Inferior parietal cortex (tissue), 1 donor: Measurements from ENCODE around the gene SPATA6L.
A peak's percentile ranks its signal among the peaks of the same experiment; 100 is the strongest.
"Not testable (repeated sequence)": the region's sequence is repeated elsewhere in the genome, so short reads cannot be mapped to it uniquely, and the experiment has no call there.

Source experiments
- DNase-seq: peaks from one replicate; pipeline ENCODE4 v3.0.0-alpha.2; 2016; ENCODE audit errors: extremely low spot score

The SPATA6L gene

DNA sequence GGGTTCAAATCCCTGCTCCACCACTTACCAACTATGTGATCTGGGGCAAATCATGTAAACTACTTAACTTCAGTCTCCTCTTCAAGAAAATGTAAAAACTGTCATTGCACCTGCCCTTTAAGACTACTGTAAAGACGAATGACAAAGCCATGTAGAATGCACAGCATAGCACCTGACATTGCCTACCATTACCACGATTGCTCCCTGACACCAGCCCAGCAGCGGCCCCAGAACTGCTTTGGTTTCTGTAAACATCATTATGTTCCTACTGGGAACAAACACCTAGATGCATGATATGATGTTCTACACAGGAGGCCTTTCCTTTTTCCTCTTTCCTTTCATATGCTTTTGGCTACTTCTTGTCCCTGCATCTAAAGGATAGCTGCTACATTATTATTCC, 27.3 kb downstream of the SPATA6L start:
- DNase-seq, result no peak

DNA sequence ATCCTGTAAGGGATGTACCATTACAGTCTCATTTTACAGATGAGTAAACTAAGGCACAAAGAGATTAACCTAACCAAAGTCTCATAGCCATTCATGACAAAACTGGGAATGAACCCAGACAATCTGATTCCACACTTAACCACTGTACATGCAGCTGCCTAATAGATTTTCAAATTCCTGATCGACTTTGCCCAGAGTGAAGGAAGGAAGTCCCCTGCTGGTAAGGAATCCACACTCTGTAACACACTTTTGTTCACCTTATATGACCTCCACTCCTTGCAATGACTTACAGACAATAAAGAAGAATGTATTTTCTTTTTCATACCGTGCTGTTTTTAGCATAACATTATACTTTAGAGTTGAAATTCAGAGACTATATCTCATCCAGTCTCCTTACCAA, 35.4 kb downstream of the SPATA6L start:
- DNase-seq, result no peak

DNA sequence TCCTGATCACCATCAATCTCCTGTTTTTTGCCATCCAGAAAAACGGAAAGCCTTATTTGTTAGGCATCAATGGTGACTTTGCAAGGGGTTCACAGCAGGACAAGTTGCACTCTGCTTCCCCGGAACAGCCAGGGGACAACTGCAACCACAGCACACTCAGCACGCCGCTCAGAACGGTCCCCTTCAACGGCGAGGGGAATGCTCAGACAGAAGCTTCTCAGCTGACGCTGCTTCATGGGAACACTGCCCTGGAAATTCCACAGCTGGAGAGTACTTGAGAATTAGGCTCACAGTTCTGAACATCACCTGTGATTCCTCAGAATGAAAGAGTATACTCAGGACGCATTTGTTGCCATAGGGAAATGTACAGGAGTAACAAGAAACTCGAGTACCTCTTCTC, 44.3 kb downstream of the SPATA6L start:
- no peak for DNase-seq

DNA sequence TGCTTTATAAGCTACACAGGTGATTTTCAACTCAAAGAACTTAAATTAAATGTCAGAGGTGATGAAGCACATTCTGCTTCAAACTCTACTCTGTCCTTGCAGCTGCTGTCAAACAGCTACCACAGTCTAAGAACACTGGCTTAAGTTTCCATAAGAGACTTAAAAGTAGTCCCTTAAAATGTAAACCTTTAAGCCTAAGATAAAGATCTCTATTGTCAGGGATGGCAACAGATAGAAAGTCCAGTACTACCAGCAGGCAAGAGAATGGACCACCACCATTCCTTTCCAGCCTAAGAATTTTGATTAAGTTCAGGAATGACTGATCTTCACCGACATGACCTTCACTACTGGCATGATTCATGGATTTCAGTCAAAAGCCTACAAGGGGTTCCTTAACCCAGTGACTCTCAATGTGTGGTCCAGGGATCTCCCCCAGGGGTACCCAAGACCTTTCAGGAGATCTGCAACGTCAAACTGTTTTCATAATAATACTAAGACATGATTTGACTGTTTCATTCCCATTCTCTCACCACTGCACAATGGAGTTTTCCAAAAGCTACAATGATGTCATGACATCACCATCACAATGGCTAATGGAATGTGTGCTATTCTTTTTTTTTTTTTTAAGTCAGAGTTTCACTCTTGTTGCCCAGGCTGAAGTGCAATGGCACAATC, 45.3 kb downstream of the SPATA6L start:
- DNase-seq, result no peak

DNA sequence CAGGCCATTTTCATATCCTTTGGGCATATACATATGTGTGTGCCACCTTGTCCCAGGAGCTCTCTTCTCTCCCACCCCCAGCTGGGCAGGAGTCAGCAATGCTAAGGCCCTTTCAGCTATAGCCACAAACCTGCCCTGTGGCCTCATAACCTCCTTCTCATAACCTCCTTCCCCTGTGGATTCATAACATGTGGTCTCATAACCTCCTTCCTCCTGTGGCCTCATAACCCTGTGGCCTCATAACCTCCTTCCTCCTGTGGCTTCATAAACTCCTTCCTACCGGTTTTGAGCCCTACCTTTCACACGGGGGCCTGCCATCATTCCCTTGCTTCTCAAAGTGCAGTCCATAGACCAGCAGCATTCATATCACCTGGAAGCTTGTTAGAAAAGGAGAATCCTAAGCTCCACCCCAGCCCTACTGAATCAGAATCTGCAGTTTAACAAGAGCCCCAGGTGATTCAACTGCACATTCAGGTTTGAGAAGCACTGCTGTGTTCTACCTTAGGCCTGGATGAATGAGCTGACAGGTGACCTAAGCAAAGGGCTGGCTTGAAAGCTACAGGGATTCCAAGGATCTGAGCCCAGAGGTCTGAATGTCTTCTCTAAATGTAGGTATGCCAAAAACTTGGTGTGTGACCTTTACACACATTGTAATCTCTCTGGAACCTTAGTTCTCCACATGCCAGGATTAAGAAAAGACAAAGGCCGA, 46.1 kb downstream of the SPATA6L start:
- no peak for DNase-seq

DNA sequence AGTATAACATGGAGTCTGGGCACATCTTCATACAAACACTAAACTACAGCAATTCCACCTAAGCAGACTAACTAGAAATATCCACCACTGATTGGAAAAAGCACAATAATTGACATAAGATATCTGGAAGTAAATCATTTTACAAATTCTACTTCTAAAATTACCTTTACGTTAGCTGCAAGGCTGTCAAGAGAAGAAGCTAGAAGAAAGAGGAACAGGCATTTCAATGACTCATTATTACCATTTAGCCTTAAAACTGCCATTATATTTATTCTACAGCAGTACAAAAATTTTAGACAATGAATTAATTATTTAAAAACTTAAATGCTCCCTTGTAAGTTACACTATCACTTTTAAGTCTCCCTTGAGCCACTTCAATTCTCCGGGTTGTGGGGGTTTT, 47.6 kb downstream of the SPATA6L start:
- no peak for DNase-seq

DNA sequence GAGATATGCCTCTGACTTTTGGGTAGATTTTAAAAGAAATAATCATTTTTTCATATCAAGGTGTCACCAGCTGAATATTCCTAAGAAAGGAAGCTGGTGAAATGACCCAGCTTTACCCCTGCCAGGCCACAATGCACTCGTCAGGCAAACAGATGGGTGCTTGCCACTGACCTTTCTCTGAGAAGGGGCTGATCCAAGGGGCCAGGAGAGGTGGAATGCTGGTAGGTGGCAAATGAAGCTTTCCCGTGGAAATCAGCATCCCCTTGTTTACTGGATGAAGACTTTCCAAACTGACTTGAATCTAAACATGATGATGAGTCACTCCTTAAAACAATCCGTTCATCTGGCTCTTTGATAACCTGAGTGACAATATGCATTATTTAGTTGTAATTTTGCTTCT, 48.5 kb downstream of the SPATA6L start:
- no peak for DNase-seq

DNA sequence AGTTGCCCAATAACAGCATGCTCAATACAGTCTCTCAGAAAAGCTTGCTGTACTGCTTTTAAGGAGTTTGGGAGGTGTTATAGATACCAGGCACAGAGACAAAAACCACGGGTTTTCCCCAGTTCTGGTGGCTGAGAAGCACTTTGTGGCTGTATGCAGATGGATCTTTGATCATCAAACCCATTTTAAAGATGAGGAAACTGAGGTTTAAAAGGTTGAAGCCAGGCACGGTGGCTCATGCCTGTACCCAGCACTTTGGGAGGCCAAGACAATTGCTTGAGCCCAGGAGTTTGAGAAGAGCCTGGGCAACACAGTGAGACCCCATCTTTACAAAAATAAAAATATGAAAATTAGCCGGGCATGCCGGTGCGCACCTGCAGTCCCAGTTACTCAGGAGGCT, 50.5 kb downstream of the SPATA6L start:
- DNase-seq, result no peak

DNA sequence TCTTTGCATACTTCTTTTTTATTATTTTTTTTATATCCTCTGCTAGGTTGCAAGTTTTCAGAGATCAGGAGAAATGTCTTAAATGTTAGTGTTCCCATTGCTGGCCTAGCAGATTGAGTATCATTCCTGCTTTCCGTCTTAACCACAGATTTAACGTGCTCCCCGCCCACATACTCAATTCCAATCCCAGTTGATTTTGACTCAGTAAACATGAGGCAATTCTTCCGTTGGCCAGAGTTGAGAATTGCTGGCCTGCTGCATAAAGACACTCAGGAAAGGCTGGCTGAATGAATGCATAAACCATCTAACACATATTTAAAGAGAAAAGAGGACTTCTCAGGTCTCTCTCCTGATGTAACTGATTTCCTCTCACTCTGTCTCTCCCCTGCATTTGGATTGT, 51.0 kb downstream of the SPATA6L start:
- no peak for DNase-seq

DNA sequence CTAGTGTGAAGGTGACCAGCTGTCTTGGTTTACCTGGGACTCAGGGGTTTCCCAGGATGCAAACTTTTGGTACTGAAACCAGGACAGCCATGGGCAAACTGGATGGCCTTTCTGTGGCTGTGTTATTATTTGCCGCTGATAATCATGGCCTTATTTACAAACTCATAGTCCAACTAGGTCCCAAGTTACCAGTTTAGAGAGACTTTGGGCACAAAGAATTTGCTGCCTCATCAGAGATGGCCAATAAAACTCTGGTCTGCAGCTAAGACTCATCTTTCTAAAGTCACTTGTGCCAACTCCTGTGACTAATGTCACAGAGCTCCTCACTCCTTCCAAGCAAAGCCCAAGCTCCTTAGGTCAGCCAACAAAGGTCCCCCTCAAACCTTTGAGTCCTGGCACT, 51.7 kb downstream of the SPATA6L start:
- DNase-seq, result no peak

DNA sequence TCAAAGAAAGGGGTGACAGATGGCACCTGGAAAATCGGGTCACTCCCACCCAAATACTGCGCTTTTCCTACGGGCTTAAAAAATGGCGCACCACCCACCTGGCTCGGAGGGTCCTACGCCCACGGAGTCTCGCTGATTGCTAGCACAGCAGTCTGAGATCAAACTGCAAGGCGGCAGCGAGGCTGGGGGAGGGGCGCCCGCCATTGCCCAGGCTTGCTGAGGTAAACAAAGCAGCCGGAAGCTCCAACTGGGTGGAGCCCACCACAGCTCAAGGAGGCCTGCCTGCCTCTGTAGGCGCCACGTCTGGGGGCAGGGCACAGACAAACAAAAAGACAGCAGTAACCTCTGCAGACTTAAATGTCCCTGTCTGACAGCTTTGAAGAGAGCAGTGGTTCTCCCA, 60.2 kb downstream of the SPATA6L start:
- not testable (repeated sequence) for DNase-seq

DNA sequence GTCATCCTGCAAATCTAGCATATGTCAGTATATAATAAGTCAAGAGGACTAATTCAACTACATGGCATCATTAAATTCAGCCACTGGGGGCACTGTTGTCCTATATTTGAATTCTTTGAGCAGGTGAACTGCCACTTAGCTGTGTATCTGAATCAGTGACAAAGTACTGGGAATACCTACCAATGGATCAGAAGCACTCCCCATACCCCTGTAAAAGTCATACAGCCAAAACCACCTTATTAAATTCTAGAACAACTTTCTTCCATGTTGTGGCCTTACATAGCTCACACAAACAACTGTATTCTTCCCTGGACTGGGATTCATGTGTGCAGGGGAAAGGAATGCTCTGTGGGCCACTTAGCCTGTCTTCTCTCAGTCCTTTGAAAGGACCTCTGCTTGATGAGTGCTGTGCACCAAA, 61.6 kb downstream of the SPATA6L start:
- peak; percentile 86 for DNase-seq

DNA sequence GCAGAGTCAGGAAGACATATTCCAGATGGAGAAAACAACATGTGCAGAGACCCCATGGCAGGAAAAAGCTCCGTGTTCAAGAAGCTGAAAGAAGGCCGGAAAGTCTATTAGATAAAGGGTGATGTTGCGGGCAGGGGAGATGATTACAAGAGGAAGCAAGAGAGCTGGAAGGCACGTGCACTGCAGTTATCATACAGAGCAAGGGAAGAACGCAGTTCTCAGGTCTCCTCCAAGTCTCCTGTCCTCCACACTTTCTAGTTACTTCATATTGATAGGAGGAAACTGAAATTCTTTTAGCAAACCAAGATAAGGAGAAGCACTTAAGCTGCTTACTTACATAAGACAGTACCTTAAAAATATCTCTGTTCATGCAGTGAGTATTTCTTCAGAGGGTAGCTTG, 62.5 kb downstream of the SPATA6L start:
- DNase-seq, result no peak

DNA sequence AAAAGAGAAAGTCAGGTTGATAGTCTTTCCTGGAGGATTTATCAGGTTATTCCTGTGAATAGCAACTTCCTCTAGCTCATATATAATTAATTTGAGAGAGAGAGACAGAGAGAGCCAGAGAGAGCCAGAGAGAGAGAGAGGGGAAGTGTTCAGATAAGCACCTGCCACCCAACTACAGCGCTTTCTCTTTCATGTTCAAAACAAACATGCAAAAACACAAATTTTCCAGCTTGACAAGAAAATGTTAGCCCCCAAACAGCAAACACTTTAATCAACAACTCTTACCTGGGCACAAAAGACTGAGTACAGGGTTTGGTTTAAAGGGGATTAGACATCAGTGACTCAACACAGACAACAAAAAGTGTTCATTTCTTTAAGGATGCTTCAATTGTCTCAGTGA, 65.9 kb downstream of the SPATA6L start:
- DNase-seq, result no peak

DNA sequence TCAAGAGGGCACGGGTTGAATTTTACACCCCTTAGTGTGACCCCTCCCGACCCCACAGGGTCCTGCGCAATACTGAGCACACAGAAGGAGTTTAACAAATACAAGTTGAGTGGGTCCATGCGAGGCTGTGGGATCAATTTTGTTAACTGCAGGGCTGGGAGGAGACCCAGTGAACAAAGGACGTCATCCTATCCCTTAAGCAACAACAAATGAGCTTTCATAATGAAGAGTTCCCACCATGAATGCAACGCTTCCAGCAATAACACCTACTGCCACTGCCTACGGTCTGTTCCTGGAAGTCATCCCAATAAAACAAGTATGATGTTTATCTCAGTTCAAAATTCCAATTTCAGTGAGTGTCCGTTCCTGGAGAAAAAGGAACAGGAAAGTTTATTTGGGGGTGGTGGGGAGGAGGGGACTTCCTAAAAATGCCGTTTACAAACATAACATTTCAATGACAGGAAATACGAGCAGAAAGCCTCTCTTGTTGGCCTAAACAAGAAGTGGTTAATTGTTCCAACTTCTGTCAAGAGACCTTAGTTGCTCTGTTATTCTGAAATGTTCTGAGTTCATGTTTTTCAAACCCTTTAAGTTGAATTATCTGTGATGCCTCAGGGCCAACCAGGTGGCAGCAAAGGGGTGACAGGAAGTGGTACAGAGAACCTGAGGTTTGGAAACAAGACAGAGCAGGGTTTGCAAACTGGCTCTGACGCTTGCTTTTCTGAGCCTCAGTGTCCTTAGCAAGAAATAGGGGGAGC, 69.9 kb downstream of the SPATA6L start:
- DNase-seq, result no peak

DNA sequence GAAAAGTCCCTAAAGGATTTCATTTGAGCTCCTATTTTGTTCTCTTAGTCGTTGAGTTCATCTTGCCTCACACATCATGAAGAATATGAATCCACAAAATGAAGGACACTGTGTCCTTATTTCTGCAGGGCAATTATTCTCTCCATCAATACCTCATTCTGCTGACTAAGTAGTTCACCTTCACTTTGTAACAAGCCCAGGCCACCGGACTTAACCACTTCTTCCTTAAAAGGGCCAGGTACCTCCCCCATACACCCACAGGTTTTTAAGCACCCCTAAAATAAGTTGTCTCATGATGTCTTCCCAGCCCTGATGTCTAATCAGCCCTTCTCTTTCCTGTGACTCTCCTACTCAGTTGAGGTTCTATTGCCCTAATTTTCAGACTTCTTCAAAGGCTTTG, 71.3 kb downstream of the SPATA6L start:
- DNase-seq, result no peak

DNA sequence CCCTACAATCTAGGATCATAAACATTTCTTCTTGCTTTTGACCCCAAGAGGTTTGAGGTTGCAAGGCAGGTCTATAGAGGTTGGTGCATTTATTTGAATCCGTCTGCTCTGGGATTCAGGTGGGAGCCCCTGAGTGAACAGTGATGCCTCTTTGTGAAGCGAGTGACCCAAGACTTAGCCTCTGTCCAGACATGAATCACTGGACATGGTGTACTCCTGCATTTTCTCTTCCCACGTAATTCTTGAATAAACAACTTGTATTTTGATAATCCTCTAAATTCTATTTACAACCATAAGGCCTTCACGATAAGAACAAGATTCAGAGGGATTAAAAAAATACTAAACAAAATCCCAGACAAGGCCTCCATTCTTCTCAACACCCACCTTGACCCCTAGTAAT, 71.7 kb downstream of the SPATA6L start:
- DNase-seq, result no peak

DNA sequence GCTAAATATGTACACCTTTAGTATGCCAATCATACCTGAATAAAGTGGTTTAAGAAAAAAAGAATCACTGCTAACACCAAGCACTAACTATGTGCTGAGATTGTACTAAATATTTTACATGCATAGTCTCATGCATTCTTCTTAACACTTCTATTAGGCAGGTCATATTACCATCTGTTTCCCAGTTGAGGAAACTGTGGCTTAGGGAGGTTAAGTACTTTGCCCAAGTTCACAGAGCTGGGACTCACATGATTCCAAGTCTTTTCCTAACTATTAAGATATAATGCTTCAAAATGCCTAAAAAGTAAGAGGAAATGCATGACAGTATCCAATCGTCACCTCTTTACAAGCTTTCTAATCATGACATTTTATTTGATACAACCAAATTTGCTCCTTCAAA, 73.4 kb downstream of the SPATA6L start:
- DNase-seq, result no peak

DNA sequence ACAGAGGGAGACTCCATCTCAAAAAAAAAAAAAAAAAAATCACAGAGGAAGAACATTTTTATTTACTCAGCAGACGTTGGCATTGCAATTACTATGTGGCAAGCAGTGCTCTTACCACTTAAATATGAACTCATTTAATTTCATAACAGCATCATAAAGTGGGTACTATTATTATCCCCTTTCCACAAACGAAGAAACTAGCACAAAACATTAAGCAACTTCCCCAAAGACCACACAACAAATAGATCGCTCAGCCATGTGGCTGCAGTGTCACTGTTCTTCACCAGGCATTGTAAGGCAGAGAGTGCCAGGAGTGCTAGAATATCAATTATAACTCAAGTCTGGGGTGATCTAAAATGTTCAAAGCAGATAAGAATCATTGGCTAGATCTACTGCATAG, 74.0 kb downstream of the SPATA6L start:
- DNase-seq, result no peak

DNA sequence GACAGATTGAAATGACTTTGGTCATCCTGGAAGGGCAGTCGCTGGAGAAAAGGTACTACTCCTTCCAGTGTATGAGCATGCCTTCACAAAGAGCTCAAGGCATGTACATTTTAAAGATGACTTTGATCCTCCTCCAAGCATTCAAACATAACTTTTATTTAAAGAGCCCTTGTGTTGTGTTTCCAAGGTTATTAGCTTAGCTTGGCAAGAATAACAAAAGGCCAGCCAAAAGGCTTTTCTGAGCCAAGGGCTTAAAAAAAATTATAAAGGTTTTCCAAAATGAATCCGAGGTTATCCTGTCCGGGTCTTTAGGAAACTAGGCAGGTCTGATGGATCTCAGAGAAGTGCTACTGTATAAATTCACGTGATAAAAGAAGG, 75.2 kb downstream of the SPATA6L start:
- no peak for DNase-seq

DNA sequence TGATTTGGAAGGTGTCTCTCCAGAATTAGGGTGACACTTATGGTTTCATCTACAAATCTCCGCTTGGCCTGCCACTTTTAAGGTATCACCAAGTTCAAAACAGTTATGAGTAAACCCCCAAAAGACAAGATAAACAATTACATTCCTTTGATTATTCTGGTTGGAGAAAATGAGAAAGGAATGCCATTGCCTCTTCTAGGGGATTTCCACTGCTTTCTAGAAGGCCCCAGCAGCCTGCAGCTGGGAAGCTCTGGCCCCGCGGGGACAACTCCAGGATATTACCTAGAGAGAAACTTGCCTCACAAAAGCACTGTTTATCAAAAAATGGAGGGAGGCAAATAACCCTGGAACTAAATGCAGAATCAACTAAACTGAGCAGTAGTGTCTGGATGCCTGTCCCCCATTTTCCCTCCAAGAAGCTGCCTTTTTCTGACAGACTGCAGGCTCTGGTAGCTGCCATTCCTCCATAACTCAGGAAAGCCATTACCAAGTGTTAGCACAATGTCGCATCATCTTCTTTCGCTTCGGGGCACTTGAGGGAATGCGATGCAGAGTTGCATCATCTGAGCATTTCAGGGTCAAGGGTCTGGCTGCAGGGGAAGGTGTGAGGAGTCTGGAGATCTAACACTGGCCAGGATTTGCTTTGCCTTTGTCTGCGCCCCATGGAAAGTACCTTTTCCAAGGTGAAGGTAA, 75.7 kb downstream of the SPATA6L start:
- no peak for DNase-seq

DNA sequence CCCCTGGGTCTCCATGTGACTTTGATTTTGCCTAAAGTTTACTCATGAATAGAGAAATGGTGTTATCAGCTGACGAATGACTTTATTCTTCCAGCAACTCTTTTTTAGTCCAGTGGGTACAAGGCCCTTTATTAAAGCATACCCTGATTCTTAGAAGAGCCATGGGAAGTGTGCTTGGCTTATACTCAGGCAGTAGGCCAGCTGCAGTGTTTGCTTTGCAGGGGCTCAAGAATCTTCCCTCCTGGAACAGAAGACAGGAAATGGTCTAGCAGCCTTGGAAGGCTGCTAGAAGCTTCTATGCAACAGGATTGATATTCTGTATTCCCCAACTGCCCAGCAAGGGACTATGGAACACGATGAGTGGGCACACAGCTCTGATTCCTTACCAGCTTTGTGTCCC, 77.6 kb downstream of the SPATA6L start:
- no peak for DNase-seq

DNA sequence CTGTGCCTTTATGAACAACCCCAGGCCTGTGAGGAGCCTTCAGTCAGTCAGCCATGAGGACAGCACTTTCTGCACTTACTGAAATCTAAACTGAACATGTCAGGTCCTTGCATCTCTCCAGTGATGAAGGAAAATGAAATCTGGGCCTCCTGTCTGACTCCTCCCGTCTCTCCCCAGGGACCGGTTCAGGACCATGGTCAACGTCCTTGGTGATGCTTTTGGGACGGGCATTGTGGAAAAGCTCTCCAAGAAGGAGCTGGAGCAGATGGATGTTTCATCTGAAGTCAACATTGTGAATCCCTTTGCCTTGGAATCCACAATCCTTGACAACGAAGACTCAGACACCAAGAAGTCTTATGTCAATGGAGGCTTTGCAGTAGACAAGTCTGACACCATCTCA, 81.1 kb downstream of the SPATA6L start:
- no peak for DNase-seq
